ENCODE measurements around the gene SPINT4. TPM values are rescaled to one million over a fixed set of nuclear protein-coding genes. Genes with fewer than 3 reads are reported as not detected.
"Not testable (repeated sequence)": the region's sequence is repeated elsewhere in the genome, so short reads cannot be mapped to it uniquely, and the experiment has no call there.

Gene SPINT4
- total RNA-seq (not detected), polyA plus RNA-seq (not detected)

- H3K4me3 ChIP-seq (ENCODE audit: low read depth, low read length): no peak within 1 kb of the TSS
- WGBS: 68% methylated on average over 1 of the region's 1 CpG
Observed at GRCh38 chr20:45722047-45722446, at the start of gene SPINT4. TSS of gene SPINT4 (plus strand) at chr20:45722347. CDS start at chr20:45722368, 21 bp downstream.

GRCh38 chr20:45672765-45673164, 49.4 kb upstream of the SPINT4 start:
- no peak overlapping the region for H3K27ac ChIP-seq (ENCODE audit: low read depth)
- no peaks in the 10 kb centered on the region for H3K4me1 ChIP-seq (ENCODE audit: insufficient read depth)
- DNase-seq (ENCODE audit: extremely low spot score): no peak
- H3K4me3 ChIP-seq (ENCODE audit: low read depth, low read length): no peak overlapping the region
- no peaks in the 10 kb centered on the region for H3K36me3 ChIP-seq (ENCODE audit: insufficient read depth)

More at GRCh38 chr20:45722047-45722446, at the start of gene SPINT4:
- DNase-seq (ENCODE audit: extremely low spot score): no peak
- H3K4me1 ChIP-seq (ENCODE audit: insufficient read depth): no peaks in the 10 kb centered on the region
- no peak within 1 kb of the TSS for H3K27ac ChIP-seq (ENCODE audit: low read depth)
- no peaks in the 10 kb centered on the region for H3K36me3 ChIP-seq (ENCODE audit: insufficient read depth)

- Histone ChIP-seq H3K36me3 (ENCODE audit: insufficient read depth) (no peaks in the 10 kb centered on the region), H3K4me3 (ENCODE audit: low read depth, low read length) (no peak overlapping the region), H3K4me1 (ENCODE audit: insufficient read depth) (no peaks in the 10 kb centered on the region), H3K27ac (ENCODE audit: low read depth) (no peak overlapping the region)
- DNase-seq (ENCODE audit: extremely low spot score): no peak
Observed at GRCh38 chr20:45679650-45680049, 42.5 kb upstream of the SPINT4 start.

- Histone ChIP-seq H3K4me3 (ENCODE audit: low read depth, low read length) (no peak overlapping the region), H3K27ac (ENCODE audit: low read depth) (no peak overlapping the region), H3K36me3 (ENCODE audit: insufficient read depth) (no peaks in the 10 kb centered on the region), H3K4me1 (ENCODE audit: insufficient read depth) (no peaks in the 10 kb centered on the region)
- 62% methylated on average over 3 of the region's 3 CpGs for WGBS
- DNase-seq (ENCODE audit: extremely low spot score): no peak
Observed at GRCh38 chr20:45685896-45686295, 36.3 kb upstream of the SPINT4 start.

GRCh38 chr20:45693346-45693745, 28.8 kb upstream of the SPINT4 start:
- 88% methylated on average over 12 of the region's 12 CpGs for WGBS
- H3K27ac ChIP-seq (ENCODE audit: low read depth); DNase-seq (ENCODE audit: extremely low spot score); H3K4me1 ChIP-seq (ENCODE audit: insufficient read depth); H3K36me3 ChIP-seq (ENCODE audit: insufficient read depth); H3K4me3 ChIP-seq (ENCODE audit: low read depth, low read length): not testable (repeated sequence)

- no peak overlapping the region for H3K27ac ChIP-seq (ENCODE audit: low read depth)
- H3K36me3 ChIP-seq (ENCODE audit: insufficient read depth): no peaks in the 10 kb centered on the region
- WGBS: 88% methylated on average over 2 of the region's 2 CpGs
- no peak overlapping the region for H3K4me3 ChIP-seq (ENCODE audit: low read depth, low read length)
- DNase-seq (ENCODE audit: extremely low spot score): no peak
- H3K4me1 ChIP-seq (ENCODE audit: insufficient read depth): no peaks in the 10 kb centered on the region
Observed at GRCh38 chr20:45695496-45695895, 26.7 kb upstream of the SPINT4 start.

- WGBS: 69% methylated on average over 4 of the region's 4 CpGs
- Histone ChIP-seq H3K36me3 (ENCODE audit: insufficient read depth) (no peaks in the 10 kb centered on the region), H3K4me3 (ENCODE audit: low read depth, low read length) (no peak overlapping the region), H3K4me1 (ENCODE audit: insufficient read depth) (no peaks in the 10 kb centered on the region), H3K27ac (ENCODE audit: low read depth) (no peak overlapping the region)
- DNase-seq (ENCODE audit: extremely low spot score): no peak
Observed at GRCh38 chr20:45701104-45701503, 21.0 kb upstream of the SPINT4 start.

GRCh38 chr20:45701873-45702272, 20.3 kb upstream of the SPINT4 start, which contains the start of gene WFDC13:
TSS of gene WFDC13 (plus strand) at chr20:45702038. CDS start at chr20:45702124, 86 bp downstream.
- Histone ChIP-seq H3K4me3 (ENCODE audit: low read depth, low read length) (no peak within 1 kb of the TSS), H3K27ac (ENCODE audit: low read depth) (peak within 1 kb of the TSS; percentile 49), H3K36me3 (ENCODE audit: insufficient read depth) (no peaks in the 10 kb centered on the region), H3K4me1 (ENCODE audit: insufficient read depth) (no peaks in the 10 kb centered on the region)
- WGBS: 67% methylated on average over 4 of the region's 4 CpGs
- DNase-seq (ENCODE audit: extremely low spot score): no peak

- DNase-seq (ENCODE audit: extremely low spot score): no peak
- no peaks in the 10 kb centered on the region for H3K36me3 ChIP-seq (ENCODE audit: insufficient read depth)
- H3K4me1 ChIP-seq (ENCODE audit: insufficient read depth): no peaks in the 10 kb centered on the region
- H3K4me3 ChIP-seq (ENCODE audit: low read depth, low read length): no peak within 1 kb of the TSS
- H3K27ac ChIP-seq (ENCODE audit: low read depth): no peak within 1 kb of the TSS
- 90% methylated on average over 1 of the region's 1 CpG for WGBS
Observed at GRCh38 chr20:45704969-45705637, 17.0 kb upstream of the SPINT4 start, which contains the start of gene WFDC10B. TSS of gene WFDC10B (minus strand) at chr20:45705019. CDS start at chr20:45685992, 19,027 bp downstream.

GRCh38 chr20:45716141-45716688, 5.9 kb upstream of the SPINT4 start:
- not testable (repeated sequence) for H3K4me3 ChIP-seq (ENCODE audit: low read depth, low read length); DNase-seq (ENCODE audit: extremely low spot score); H3K27ac ChIP-seq (ENCODE audit: low read depth); H3K36me3 ChIP-seq (ENCODE audit: insufficient read depth); H3K4me1 ChIP-seq (ENCODE audit: insufficient read depth)

- no peaks in the 10 kb centered on the region for H3K4me1 ChIP-seq (ENCODE audit: insufficient read depth)
- H3K27ac ChIP-seq (ENCODE audit: low read depth): no peak overlapping the region
- no peaks in the 10 kb centered on the region for H3K36me3 ChIP-seq (ENCODE audit: insufficient read depth)
- H3K4me3 ChIP-seq (ENCODE audit: low read depth, low read length): no peak overlapping the region
- DNase-seq (ENCODE audit: extremely low spot score): no peak
Observed at GRCh38 chr20:45725134-45725533, 3.0 kb downstream of the SPINT4 start.

GRCh38 chr20:45727044-45727443, 4.9 kb downstream of the SPINT4 start:
- no peak overlapping the region for H3K4me3 ChIP-seq (ENCODE audit: low read depth, low read length)
- DNase-seq (ENCODE audit: extremely low spot score): no peak
- 42% methylated on average over 2 of the region's 2 CpGs for WGBS
- no peak overlapping the region for H3K27ac ChIP-seq (ENCODE audit: low read depth)
- H3K36me3 ChIP-seq (ENCODE audit: insufficient read depth): no peaks in the 10 kb centered on the region
- no peaks in the 10 kb centered on the region for H3K4me1 ChIP-seq (ENCODE audit: insufficient read depth)

GRCh38 chr20:45732199-45732598, 10.1 kb downstream of the SPINT4 start:
- no peak for DNase-seq (ENCODE audit: extremely low spot score)
- no peaks in the 10 kb centered on the region for H3K36me3 ChIP-seq (ENCODE audit: insufficient read depth)
- no peaks in the 10 kb centered on the region for H3K4me1 ChIP-seq (ENCODE audit: insufficient read depth)
- no peak overlapping the region for H3K4me3 ChIP-seq (ENCODE audit: low read depth, low read length)
- no peak overlapping the region for H3K27ac ChIP-seq (ENCODE audit: low read depth)

- 82% methylated on average over 8 of the region's 8 CpGs for WGBS
- H3K4me1 ChIP-seq (ENCODE audit: insufficient read depth): no peaks in the 10 kb centered on the region
- H3K4me3 ChIP-seq (ENCODE audit: low read depth, low read length): no peak overlapping the region
- H3K27ac ChIP-seq (ENCODE audit: low read depth): no peak overlapping the region
- H3K36me3 ChIP-seq (ENCODE audit: insufficient read depth): no peaks in the 10 kb centered on the region
- DNase-seq (ENCODE audit: extremely low spot score): no peak
Observed at GRCh38 chr20:45735552-45735951, 13.4 kb downstream of the SPINT4 start.
